B cell (primary cell): Measurements from ENCODE around the gene ATP11A. TPM values are rescaled to one million over a fixed set of nuclear protein-coding genes. Genes with fewer than 3 reads are reported as not detected.

Experiments
- ATAC-seq: fragments of 200-7000 bp; cut with Tn5 transposase; one replicate; pipeline ENCODE4 v1.10.0; 2021; ENCODE audit warnings: low read depth, mild to moderate bottlenecking, moderate number of reproducible peaks, moderate library complexity
- CTCF ChIA-PET: fragments of 350-600 bp; sonication (Branson Sonifier 250); formaldehyde crosslinking; loops from one replicate; lab custom pipeline; 2021; ENCODE audit warnings: antibody characterized with exemption, inconsistent platforms; lab: Charles Lee
- POLR2A ChIA-PET: fragments of 350-600 bp; sonication (Branson Sonifier 250); formaldehyde crosslinking; loops from one replicate; lab custom pipeline; 2021; ENCODE audit warnings: antibody characterized with exemption; lab: Charles Lee
- DNase-seq: peaks from one replicate; pipeline ENCODE4 v3.0.0; 2013
- H2AFZ ChIP-seq: 2 replicates; pipeline ENCODE4 v1.6.1; 2012; ENCODE audit warnings: mild to moderate bottlenecking, low read depth, low read length; ENCODE audit not compliant: insufficient read depth, poor library complexity, severe bottlenecking
- H3K27ac ChIP-seq, 2 donors: 1 replicate in 1 of 2; 2 replicates in 1 of 2; pipeline ENCODE4 v1.5.1; 2012 to 2013; ENCODE audit warnings: low read length in 2 of 2, mild to moderate bottlenecking in 2 of 2, moderate library complexity in 1 of 2
- H3K27me3 ChIP-seq, 4 experiments: fragments of 200-600 bp in 1 of 4; sonication (generic) in 1 of 4; replicated peaks in 1 of 4; 1 replicate in 2 of 4; 2 replicates in 2 of 4; pipeline versions ENCODE4 v1.6.1 to v1.7.0; 2013 to 2016; ENCODE audit warnings: low read length in 3 of 4, mild to moderate bottlenecking in 2 of 4, mixed read lengths in 1 of 4, moderate library complexity in 1 of 4; ENCODE audit not compliant: insufficient read depth in 4 of 4, control insufficient read depth in 3 of 4; ENCODE audit errors: control extremely low read depth in 1 of 4
- H3K36me3 ChIP-seq, 2 experiments: replicated peaks in 1 of 2; 1 replicate in 1 of 2; 2 replicates in 1 of 2; pipeline versions ENCODE4 v1.6.1 to v1.7.1; 2013; ENCODE audit warnings: low read length in 1 of 2; ENCODE audit not compliant: insufficient read depth in 2 of 2, control insufficient read depth in 1 of 2; ENCODE audit errors: control extremely low read depth in 1 of 2, extremely low read depth in 1 of 2
- H3K4me1 ChIP-seq, 2 donors: fragments of 200-600 bp in 1 of 2; sonication (generic) in 1 of 2; 1 replicate in 1 of 2; 2 replicates in 1 of 2; pipeline versions ENCODE4 v1.5.1 to v1.6.1; 2013 to 2017; ENCODE audit warnings: low read length in 2 of 2; ENCODE audit not compliant: control insufficient read depth in 2 of 2, insufficient read depth in 2 of 2
- H3K4me2 ChIP-seq: replicated peaks from 2 replicates; pipeline ENCODE3; 2012; ENCODE audit warnings: mild to moderate bottlenecking, low read depth, low read length; ENCODE audit not compliant: poor library complexity, severe bottlenecking
- H3K4me3 ChIP-seq, 5 experiments: fragments of 200-600 bp in 1 of 5; sonication (generic) in 1 of 5; 1 replicate in 3 of 5; 2 replicates in 2 of 5; pipeline versions ENCODE4 v1.5.1 to v1.7.0; 2011 to 2016; ENCODE audit warnings: low read length in 4 of 5, mild to moderate bottlenecking in 4 of 5, low read depth in 2 of 5, control low read depth in 1 of 5, moderate library complexity in 1 of 5; ENCODE audit not compliant: insufficient read depth in 1 of 5; ENCODE audit errors: control extremely low read depth in 1 of 5, extremely low read depth in 1 of 5
- H3K79me2 ChIP-seq: fragments of 200-600 bp; sonication (generic); one replicate; pipeline ENCODE4 v1.6.0; 2016; ENCODE audit warnings: low read length; ENCODE audit not compliant: control insufficient read depth, insufficient read depth
- H3K9ac ChIP-seq: fragments of 200-600 bp; sonication (generic); 2 replicates; pipeline ENCODE4 v1.6.1; 2017; ENCODE audit warnings: mild to moderate bottlenecking, low read length, moderate library complexity
- H3K9me3 ChIP-seq, 3 donors: one replicate each; pipeline versions ENCODE4 v1.6.1 to v1.7.1; 2013; ENCODE audit warnings: low read length in 2 of 3; ENCODE audit not compliant: control insufficient read depth in 2 of 3, insufficient read depth in 1 of 3; ENCODE audit errors: control extremely low read depth in 1 of 3
- H4K20me1 ChIP-seq: 2 replicates; pipeline ENCODE4 v1.6.0; 2012; ENCODE audit warnings: mild to moderate bottlenecking, low read length; ENCODE audit not compliant: insufficient read depth, control insufficient read depth, poor library complexity, severe bottlenecking
- H3K27ac Mint-ChIP-seq: one replicate; pipeline ENCODE4 v1.8.0; 2021; ENCODE audit warnings: mixed read lengths
- H3K27me3 Mint-ChIP-seq: one replicate; pipeline ENCODE4 v1.8.0; 2021; ENCODE audit warnings: mixed read lengths
- H3K4me1 Mint-ChIP-seq: one replicate; pipeline ENCODE4 v1.8.0; 2021; ENCODE audit warnings: mixed read lengths
- H3K4me3 Mint-ChIP-seq: one replicate; pipeline ENCODE4 v1.8.0; 2021; ENCODE audit warnings: mixed read lengths
- H3K9me3 Mint-ChIP-seq: one replicate; pipeline ENCODE4 v1.8.0; 2022; ENCODE audit warnings: mixed read lengths; ENCODE audit not compliant: insufficient read depth
- EZH2 ChIP-seq: IDR thresholded peaks from 2 replicates; pipeline ENCODE4 v1.6.1; 2012; ENCODE audit warnings: borderline replicate concordance, low read depth, mild to moderate bottlenecking, moderate library complexity, low read length; ENCODE audit not compliant: insufficient read depth, poor library complexity, severe bottlenecking
- WGBS: methylation state at CpG from one replicate; pipeline ENCODE4 v1.1.5; 2013; ENCODE audit warnings: missing lambda C conversion rate; ENCODE audit not compliant: insufficient coverage; 5-methylcytosine and 5-hydroxymethylcytosine counted together
- intact Hi-C: fragments of 100-400 bp; cut with micrococcal nuclease; formaldehyde crosslinking; loops from one replicate; pipeline ENCODE4 v1.10.0; 2022
- polyA plus RNA-seq: library from polyadenylated mRNA; depleted of rRNA; stranded (reverse); fragments of >200 nt; gene quantifications from 2 replicates; pipeline ENCODE4 v1.2.3, GENCODE V29; 2012
- total RNA-seq, 2 donors: library from RNA; stranded (reverse); fragments of 120-200 nt in 1 of 2; gene quantifications; 1 replicate in 1 of 2; 2 replicates in 1 of 2; pipeline versions ENCODE4 v1.2.3 to v1.2.4, GENCODE V29; 2013 to 2022
- TF ChIP-seq, protein P1 (sequence below): fragments of 200-600 bp; IDR thresholded peaks from one replicate; pipeline ENCODE4 v1.8.0; 2022; ENCODE audit warnings: antibody characterized with exemption, mild to moderate bottlenecking

ATP11A gene
- total and polyA plus RNA-seq, 2 donors (not counting 1 experiment from before 2014, with no cell fraction given), result 36.9 to 60.3 TPM

DNA sequence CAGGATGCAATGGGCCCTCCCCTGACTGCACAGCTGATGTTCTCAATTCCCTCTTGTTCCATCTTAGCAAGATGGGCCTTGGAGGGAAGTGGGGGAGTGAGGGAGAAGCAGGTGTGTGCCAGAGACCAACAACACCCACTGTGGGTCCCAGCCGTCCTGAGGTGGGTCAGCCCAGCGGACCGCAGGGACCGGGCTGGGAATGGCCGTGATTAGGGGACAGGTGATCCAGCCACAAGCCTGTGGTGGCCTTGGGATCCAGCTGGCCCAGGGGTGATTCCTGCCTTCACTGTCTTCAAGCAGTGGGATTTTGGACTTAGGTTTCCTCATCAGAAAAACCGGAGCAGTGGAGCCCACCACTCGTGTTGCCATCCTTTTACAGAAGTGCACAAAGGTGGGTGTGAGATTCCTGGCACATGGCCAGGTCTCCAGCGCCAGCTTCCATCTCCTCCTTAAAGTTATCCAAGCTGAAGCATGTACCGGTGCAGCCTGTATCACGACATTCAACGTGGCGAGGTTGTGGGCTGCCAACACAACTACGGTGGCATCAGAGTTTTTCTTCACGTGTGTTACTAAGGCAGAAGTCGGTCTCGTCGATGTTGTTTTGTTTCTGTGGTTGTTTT, 9.0 kb upstream of the ATP11A start:
- Histone ChIP-seq H3K9ac (no peak overlapping the region), H3K36me3 (no peaks in the 10 kb centered on the region), H4K20me1 (no peaks in the 10 kb centered on the region), H3K79me2 (no peaks in the 10 kb centered on the region), H3K9me3 (no peaks in the 10 kb centered on the region), H3K4me1 (no peaks in the 10 kb centered on the region), H3K27ac (no peak overlapping the region), H3K4me2 (no peak overlapping the region), H3K27me3 (no peaks in the 10 kb centered on the region), H2AFZ (no peak overlapping the region), H3K4me3 (no peak overlapping the region)
- TF ChIP-seq, protein P1, sequence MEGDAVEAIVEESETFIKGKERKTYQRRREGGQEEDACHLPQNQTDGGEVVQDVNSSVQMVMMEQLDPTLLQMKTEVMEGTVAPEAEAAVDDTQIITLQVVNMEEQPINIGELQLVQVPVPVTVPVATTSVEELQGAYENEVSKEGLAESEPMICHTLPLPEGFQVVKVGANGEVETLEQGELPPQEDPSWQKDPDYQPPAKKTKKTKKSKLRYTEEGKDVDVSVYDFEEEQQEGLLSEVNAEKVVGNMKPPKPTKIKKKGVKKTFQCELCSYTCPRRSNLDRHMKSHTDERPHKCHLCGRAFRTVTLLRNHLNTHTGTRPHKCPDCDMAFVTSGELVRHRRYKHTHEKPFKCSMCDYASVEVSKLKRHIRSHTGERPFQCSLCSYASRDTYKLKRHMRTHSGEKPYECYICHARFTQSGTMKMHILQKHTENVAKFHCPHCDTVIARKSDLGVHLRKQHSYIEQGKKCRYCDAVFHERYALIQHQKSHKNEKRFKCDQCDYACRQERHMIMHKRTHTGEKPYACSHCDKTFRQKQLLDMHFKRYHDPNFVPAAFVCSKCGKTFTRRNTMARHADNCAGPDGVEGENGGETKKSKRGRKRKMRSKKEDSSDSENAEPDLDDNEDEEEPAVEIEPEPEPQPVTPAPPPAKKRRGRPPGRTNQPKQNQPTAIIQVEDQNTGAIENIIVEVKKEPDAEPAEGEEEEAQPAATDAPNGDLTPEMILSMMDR, result no peak
- no peak for TF ChIP-seq EZH2
- Mint-ChIP-seq H3K9me3 (no peaks in the 10 kb centered on the region), H3K4me1 (no peaks in the 10 kb centered on the region), H3K27me3 (peaks cover 8% of the 10 kb centered on the region), H3K27ac (no peak overlapping the region), H3K4me3 (no peak overlapping the region)
- intact Hi-C loops, result no loop called here
- CTCF ChIA-PET, result no interaction called here
- DNase-seq (no peak), ATAC-seq (no peak)
- POLR2A ChIA-PET, result no interaction called here
- 88% methylated on average over 17 of the region's 17 CpGs for WGBS

DNA sequence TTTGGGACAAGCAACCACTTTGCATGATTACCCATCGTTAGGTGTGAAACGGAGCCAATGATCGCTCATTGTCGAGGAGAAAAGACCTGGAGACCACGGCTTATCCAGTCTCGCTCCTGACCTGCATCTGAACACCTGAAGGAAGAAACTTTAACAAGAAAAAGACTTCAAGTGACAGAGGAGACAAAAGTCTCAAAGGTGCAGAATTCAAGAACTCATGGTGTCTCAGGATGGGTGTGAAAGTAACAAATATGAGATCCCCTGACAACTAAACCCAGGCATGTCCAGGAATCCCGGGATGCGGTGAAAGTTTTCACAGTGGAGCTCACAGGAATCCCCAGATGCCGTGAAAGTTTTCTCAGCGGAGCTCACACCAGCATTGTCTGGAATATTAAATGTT, 6.3 kb upstream of the ATP11A start:
- Histone ChIP-seq H3K4me3 (no peak overlapping the region), H4K20me1 (no peaks in the 10 kb centered on the region), H3K9me3 (no peaks in the 10 kb centered on the region), H3K79me2 (no peaks in the 10 kb centered on the region), H3K36me3 (no peaks in the 10 kb centered on the region), H3K4me2 (no peak overlapping the region), H3K9ac (no peak overlapping the region), H3K27me3 (no peaks in the 10 kb centered on the region), H2AFZ (no peak overlapping the region), H3K4me1 (peaks cover 3 to 5% of the 10 kb centered on the region in 2 donors), H3K27ac (no peak overlapping the region)
- CTCF ChIA-PET, result no interaction called here
- Mint-ChIP-seq H3K9me3 (no peaks in the 10 kb centered on the region), H3K4me1 (peaks cover 6% of the 10 kb centered on the region), H3K27ac (no peak overlapping the region), H3K4me3 (no peak overlapping the region), H3K27me3 (no peaks in the 10 kb centered on the region)
- no peak for DNase-seq
- no peak for ATAC-seq
- POLR2A ChIA-PET, result no interaction called here
- 97% methylated on average over 6 of the region's 10 CpGs for WGBS
- TF ChIP-seq EZH2, result no peak
- intact Hi-C loops, result no loop called here
